Lower lobe of right lung (tissue), 2 donors: ENCODE measurements around the gene B4GALT7. TPM values are rescaled to one million over a fixed set of nuclear protein-coding genes. Genes with fewer than 3 reads are reported as not detected.

Source experiments
- ATAC-seq, 2 donors: fragments of 200-7000 bp; cut with Tn5 transposase; one replicate each; pipeline ENCODE4 v1.9.1; 2020 to 2022; ENCODE audit warnings: mild to moderate bottlenecking in 2 of 2, moderate library complexity in 2 of 2
- DNase-seq: peaks from one replicate; pipeline ENCODE4 v3.0.0-alpha.2; 2020
- H3K27ac ChIP-seq: fragments of 200-600 bp; one replicate; pipeline ENCODE4 v1.8.0; 2022
- H3K27me3 ChIP-seq: fragments of 200-600 bp; one replicate; pipeline ENCODE4 v1.8.0; 2022; ENCODE audit warnings: low read depth
- H3K36me3 ChIP-seq: fragments of 200-600 bp; one replicate; pipeline ENCODE4 v1.8.0; 2022; ENCODE audit warnings: mild to moderate bottlenecking
- H3K4me1 ChIP-seq: fragments of 200-600 bp; one replicate; pipeline ENCODE4 v1.8.0; 2022
- H3K4me3 ChIP-seq: fragments of 200-600 bp; one replicate; pipeline ENCODE4 v1.8.0; 2022; ENCODE audit warnings: mild to moderate bottlenecking
- H3K9me3 ChIP-seq: fragments of 200-600 bp; one replicate; pipeline ENCODE4 v1.8.0; 2022
- intact Hi-C: fragments of 100-400 bp; cut with DNase I; formaldehyde crosslinking; loops from one replicate; pipeline ENCODE4 v1.11.0; 2022
- total RNA-seq: library from RNA; stranded (reverse); fragmentation: NEBNext Ultra II Directional; extraction: Animal tissue kit (Norgen Biotek cat#: 25700); gene quantifications from one replicate; pipeline ENCODE4 v1.2.1, GENCODE V29; 2021
- TF ChIP-seq, protein P1 (sequence below): fragments of 200-600 bp; IDR thresholded peaks from one replicate; pipeline ENCODE4 v1.8.0; 2022; ENCODE audit warnings: antibody characterized with exemption, mild to moderate bottlenecking
- donor health status: DM: no; HTN: yes; CAD: no; lungs with severe emphysema.

The B4GALT7 gene
- total RNA-seq, 1 donor from 2014 or later = 22.4 TPM

DNA sequence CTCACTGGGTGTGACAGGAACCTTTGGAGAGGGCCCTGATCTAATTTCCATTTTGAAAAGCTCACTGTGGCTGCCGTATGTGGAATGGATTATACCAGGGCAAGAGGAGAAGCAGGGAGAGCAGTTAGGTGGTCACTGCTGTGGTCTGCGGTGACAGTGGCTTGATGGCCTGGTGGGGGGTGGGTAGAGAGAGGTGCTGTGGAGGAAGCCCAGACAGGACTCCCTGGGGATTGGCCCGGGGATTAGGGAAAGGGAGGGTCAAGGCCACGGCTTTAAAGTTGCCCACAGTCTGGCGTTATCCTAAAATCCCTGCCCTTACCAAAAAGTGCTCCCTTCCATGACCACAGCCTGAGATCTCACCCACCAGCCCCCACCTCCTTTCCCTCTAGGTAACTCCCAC lies 4.7 kb downstream of the B4GALT7 start:
- H3K27me3 ChIP-seq = no peaks in the 10 kb centered on the region
- no peak for ATAC-seq
- peaks cover 21% of the 10 kb centered on the region for H3K4me1 ChIP-seq
- intact Hi-C loops = no loop called here
- no peak overlapping the region for H3K4me3 ChIP-seq
- TF ChIP-seq, protein P1, sequence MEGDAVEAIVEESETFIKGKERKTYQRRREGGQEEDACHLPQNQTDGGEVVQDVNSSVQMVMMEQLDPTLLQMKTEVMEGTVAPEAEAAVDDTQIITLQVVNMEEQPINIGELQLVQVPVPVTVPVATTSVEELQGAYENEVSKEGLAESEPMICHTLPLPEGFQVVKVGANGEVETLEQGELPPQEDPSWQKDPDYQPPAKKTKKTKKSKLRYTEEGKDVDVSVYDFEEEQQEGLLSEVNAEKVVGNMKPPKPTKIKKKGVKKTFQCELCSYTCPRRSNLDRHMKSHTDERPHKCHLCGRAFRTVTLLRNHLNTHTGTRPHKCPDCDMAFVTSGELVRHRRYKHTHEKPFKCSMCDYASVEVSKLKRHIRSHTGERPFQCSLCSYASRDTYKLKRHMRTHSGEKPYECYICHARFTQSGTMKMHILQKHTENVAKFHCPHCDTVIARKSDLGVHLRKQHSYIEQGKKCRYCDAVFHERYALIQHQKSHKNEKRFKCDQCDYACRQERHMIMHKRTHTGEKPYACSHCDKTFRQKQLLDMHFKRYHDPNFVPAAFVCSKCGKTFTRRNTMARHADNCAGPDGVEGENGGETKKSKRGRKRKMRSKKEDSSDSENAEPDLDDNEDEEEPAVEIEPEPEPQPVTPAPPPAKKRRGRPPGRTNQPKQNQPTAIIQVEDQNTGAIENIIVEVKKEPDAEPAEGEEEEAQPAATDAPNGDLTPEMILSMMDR = no peak
- no peak for DNase-seq
- H3K27ac ChIP-seq = no peak overlapping the region
- no peaks in the 10 kb centered on the region for H3K9me3 ChIP-seq
- H3K36me3 ChIP-seq = peaks cover 4% of the 10 kb centered on the region

DNA sequence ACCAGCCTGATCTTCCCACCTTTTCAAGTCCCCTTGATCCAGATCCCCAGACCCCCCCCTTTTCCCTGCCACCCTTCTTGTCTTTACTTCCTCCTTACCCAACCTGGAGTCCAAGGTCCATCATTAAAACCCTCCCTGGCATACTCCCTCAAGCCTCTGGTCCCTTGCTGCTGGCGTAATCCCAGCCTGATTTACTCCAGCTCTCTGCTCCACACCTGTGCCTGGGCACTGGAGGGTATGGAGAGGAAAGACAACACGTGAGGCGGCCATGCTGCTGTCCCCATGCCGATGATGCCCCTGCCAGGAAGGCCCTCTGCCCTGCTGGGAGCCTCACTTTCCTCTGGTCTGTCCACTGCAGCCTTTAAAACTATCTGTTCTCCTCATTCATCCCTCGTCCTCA lies 5.1 kb downstream of the B4GALT7 start:
- TF ChIP-seq, protein P1 = no peak
- Histone ChIP-seq H3K4me3 (no peak overlapping the region), H3K27me3 (no peaks in the 10 kb centered on the region), H3K36me3 (peaks cover 4% of the 10 kb centered on the region), H3K4me1 (peaks cover 21% of the 10 kb centered on the region), H3K27ac (no peak overlapping the region), H3K9me3 (no peaks in the 10 kb centered on the region)
- DNase-seq (no peak), ATAC-seq (no peak)
- intact Hi-C loops = no loop called here

DNA sequence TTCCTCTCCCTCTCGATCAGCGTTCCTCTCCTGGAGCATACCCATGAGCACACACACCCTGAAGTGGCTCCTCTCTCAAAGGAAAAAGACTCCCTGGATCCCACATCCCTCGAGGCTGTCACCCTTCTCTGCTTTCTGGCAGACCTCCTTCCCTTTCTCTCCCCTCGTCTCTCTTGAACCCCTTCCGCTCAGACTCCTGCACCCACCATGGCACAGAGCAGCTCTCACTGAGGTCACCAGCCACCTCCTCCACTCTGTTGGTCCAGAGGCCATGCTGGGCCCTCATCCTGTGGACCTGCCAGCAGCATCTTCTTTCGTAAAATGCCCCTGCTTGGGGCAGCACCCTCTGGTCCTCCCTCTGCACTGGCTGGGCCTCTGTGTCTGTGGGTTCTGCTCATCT lies 5.7 kb downstream of the B4GALT7 start:
- intact Hi-C loops = no loop called here
- H3K36me3 ChIP-seq = peaks cover 4% of the 10 kb centered on the region
- TF ChIP-seq, protein P1 = no peak
- DNase-seq (no peak), ATAC-seq (no peak)
- H3K4me3 ChIP-seq = no peak overlapping the region
- no peaks in the 10 kb centered on the region for H3K27me3 ChIP-seq
- H3K4me1 ChIP-seq = peaks cover 19% of the 10 kb centered on the region
- no peak overlapping the region for H3K27ac ChIP-seq
- H3K9me3 ChIP-seq = no peaks in the 10 kb centered on the region

DNA sequence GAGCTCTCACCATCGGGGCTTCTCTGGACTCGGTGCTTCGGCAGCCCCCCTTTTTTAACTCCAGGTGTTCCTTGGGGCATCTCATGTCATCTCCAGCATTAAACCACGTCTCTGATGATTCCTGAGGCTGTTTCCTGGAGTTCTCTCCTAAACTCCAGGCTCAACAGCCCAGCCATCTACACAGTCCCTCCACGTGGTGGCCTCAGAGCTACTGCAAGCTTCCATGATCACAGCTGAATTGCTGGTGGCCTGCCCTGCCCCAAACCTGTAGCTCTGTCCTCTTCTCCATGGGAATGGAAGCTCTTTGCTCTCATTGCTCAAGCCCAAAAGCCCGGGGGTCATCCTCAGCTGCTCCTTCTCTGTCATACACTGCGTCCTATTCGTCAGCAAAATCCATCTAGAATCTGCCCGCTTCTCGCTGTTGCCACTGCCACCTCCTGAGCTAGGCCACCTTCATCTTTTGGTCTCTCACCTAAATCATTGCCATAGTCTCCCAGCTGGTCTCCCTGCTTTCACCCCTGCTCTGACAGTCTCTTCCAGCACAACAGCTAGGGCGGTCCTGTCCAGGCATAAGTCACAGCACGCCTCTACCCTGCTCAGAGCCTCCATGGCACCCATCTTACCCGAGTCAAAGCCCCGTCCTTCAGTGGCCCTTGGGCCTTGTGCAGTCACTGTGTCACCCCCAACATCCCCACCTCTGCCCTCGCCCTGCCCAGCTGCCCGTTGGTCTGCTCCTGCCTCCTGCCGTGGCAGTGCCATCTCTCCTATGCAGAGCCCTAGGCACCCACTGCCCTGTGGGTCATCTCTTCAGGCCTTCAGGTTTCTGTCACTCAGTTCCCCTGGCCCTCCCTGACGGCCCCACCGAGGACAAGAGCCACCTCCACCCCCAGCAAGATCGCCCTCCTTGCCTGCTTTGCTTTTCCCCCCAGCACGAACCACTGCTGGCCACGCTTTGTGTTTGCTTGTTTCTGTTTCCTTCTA lies 6.4 kb downstream of the B4GALT7 start:
- intact Hi-C loops = no loop called here
- DNase-seq (no peak), ATAC-seq (no peak)
- Histone ChIP-seq H3K9me3 (no peaks in the 10 kb centered on the region), H3K4me1 (peaks cover 12% of the 10 kb centered on the region), H3K36me3 (peaks cover 4% of the 10 kb centered on the region), H3K27me3 (no peaks in the 10 kb centered on the region), H3K4me3 (no peak overlapping the region), H3K27ac (no peak overlapping the region)
- TF ChIP-seq, protein P1 = no peak

DNA sequence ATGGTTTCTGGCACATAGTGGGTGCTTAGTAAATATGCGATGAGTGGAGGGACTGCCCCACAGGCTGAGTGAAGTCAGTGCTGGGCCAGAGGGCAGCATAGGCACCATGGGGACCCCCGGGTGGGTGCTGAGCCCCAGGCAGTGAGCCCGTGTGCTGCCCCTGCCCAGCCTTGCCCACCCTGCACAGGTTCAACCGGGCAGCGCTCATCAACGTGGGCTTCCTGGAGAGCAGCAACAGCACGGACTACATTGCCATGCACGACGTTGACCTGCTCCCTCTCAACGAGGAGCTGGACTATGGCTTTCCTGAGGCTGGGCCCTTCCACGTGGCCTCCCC lies 7.2 kb downstream of the B4GALT7 start:
- intact Hi-C loops = no loop called here
- peaks cover 4% of the 10 kb centered on the region for H3K36me3 ChIP-seq

More for the DNA sequence above, 7.2 kb downstream of the B4GALT7 start:
- Histone ChIP-seq H3K4me1 (peaks cover 10% of the 10 kb centered on the region), H3K9me3 (no peaks in the 10 kb centered on the region), H3K4me3 (no peak overlapping the region), H3K27ac (no peak overlapping the region), H3K27me3 (no peaks in the 10 kb centered on the region)
- DNase-seq = no peak
- no peak for ATAC-seq
- TF ChIP-seq, protein P1 = no peak
